HS-5 (cell line): ENCODE data around the gene STARD7.

Source experiments
- DNase-seq: peaks from one replicate; pipeline ENCODE4 v3.0.0-alpha.2; 2012; ENCODE audit warnings: low read depth

Gene STARD7

GRCh38 chr2:96135621-96136020 lies 73.0 kb downstream of the STARD7 start:
- DNase-seq, result no peak

GRCh38 chr2:96135171-96135570 lies 73.5 kb downstream of the STARD7 start:
- no peak for DNase-seq
